ENCODE data around the gene UQCRHL. TPM values are rescaled to one million over a fixed set of nuclear protein-coding genes. Genes with fewer than 3 reads are reported as not detected.

The UQCRHL gene
- total and polyA plus RNA-seq, 2 experiments from 2014 or later: 2.3 to 3.0 TPM

DNA sequence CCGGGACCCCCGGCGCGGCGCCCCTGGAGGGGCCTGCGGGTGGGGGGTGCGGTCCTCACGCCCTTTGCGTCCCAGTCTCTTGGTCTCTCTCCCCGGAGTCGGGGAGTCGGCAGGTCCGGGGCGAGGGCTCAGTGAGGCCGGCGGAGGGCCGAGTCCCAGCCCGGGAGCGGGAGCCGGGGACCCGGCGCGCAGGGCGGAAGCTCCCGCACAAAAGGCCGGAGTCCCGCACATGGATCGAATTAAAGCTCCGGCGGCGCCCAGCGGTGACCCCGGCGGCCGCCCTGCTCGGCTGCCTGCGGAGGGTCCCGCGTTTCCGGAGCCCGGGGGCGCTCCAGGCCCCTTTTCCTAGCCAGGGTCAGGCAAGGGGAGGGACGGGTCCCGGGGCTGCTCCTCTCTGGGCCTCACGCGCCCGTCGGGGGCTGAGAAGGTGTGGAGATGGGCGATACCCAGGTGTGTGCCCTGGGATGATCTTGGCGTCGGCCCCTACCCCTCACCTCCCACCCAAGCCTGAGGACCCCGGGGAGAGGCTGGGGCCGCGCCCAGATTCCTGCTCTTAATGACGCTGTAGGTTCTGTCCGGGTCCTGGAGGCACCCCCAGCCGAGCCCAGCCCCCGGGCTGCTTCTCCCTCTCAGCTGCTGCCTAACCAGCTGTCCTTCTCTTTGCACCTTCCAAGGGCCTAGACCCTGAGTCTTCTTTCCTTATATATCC, 48.3 kb downstream of the UQCRHL start (continued):
- TF ChIP-seq CREB1 (CRISPR knock-in tag; IDR thresholded peaks at IDR 0.05; ENCODE audit: low read depth): no peak
- no peak for TF ChIP-seq ZNF462 (CRISPR knock-in tag; IDR thresholded peaks at IDR 0.05)
- no peak for TF ChIP-seq EZH2phosphoT487 (IDR thresholded peaks at IDR 0.05; ENCODE audit: unreplicated experiment)

- H3K4me3 ChIP-seq: peak within 1 kb of the TSS; percentile 92
- DNase-seq (ENCODE audit: low spot score) (peak; percentile 88), ATAC-seq (peak; percentile 38)
- Mint-ChIP-seq H3K4me1 (peaks cover 49% of the 10 kb centered on the region), H3K36me3 (ENCODE audit: low read depth) (peaks cover 20% of the 10 kb centered on the region), H3K27ac (peak within 1 kb of the TSS; percentile 82), H3K9me3 (no peaks in the 10 kb centered on the region; the same call in 2 of the 3 replicates), H3K4me3 (peak within 1 kb of the TSS; percentile 92), H3K27me3 (ENCODE audit: insufficient read depth, low read depth, poor library complexity) (peaks cover 28% of the 10 kb centered on the region)
- H3K4me2 ChIP-seq: peak within 1 kb of the TSS; percentile 98
- H2AFZ ChIP-seq: peak within 1 kb of the TSS; percentile 56; the same call in 1 of the 2 replicates
- no peaks in the 10 kb centered on the region for H3K9me2 ChIP-seq (ENCODE audit: insufficient read depth)
- peaks cover 20% of the 10 kb centered on the region for H4K20me1 ChIP-seq (replicated peaks; ENCODE audit: insufficient read depth)
- H3K4me1 ChIP-seq (ENCODE audit: insufficient read depth): peaks cover 43% of the 10 kb centered on the region
- TF ChIP-seq POLR2AphosphoS5 (IDR thresholded peaks at IDR 0.05; ENCODE audit: low read depth) (peak; percentile 48; the same call in 1 of the 2 replicates), JUNB (IDR thresholded peaks at IDR 0.05; ENCODE audit: unreplicated experiment) (no peak)
- H3K27ac ChIP-seq (ENCODE audit: low read depth): peak within 1 kb of the TSS; percentile 88
- H3K36me3 ChIP-seq (ENCODE audit: insufficient read depth): no peaks in the 10 kb centered on the region
- no peaks in the 10 kb centered on the region for H3K27me3 ChIP-seq (ENCODE audit: insufficient read depth)
- H3K79me2 ChIP-seq (replicated peaks; ENCODE audit: insufficient read depth): peaks cover 45% of the 10 kb centered on the region
- peaks cover 38% of the 10 kb centered on the region for H3F3A ChIP-seq (replicated peaks; ENCODE audit: low read depth)
Observed at GRCh38 chr1:15758343-15758931, 49.0 kb downstream of the UQCRHL start, which contains the start of gene FBLIM1. Gene FBLIM1, plus strand, starts transcription at chr1:15758795. Its CDS starts 6,189 bp downstream, at chr1:15764984.
